OCI-LY7 (cell line): Measurements from ENCODE around the gene ZNF783. TPM values are rescaled to one million over a fixed set of nuclear protein-coding genes. Genes with fewer than 3 reads are reported as not detected.

Experiments
- BruUV-seq: library from RNA; stranded (reverse); fragments of 400-500 nt; replicated peaks from 2 replicates; lab custom pipeline; 2021; lab: Mats Ljungman, UMichigan
- CTCF ChIA-PET: fragments of 300-600 bp; sonication (Branson Sonifier 250); formaldehyde crosslinking; loops from one replicate; lab custom pipeline; 2022; ENCODE audit warnings: antibody characterized with exemption; ENCODE audit not compliant: unreplicated experiment; lab: Charles Lee
- POLR2A ChIA-PET: fragments of 300-600 bp; sonication (Branson Sonifier 250); formaldehyde crosslinking; loops from one replicate; lab custom pipeline; 2022; ENCODE audit warnings: antibody characterized with exemption; lab: Charles Lee
- DNase-seq: peaks from one replicate; pipeline ENCODE4 v3.0.0-alpha.2; 2015; ENCODE audit warnings: low spot score
- H2AFZ ChIP-seq: fragments of 200-600 bp; sonication (generic), shearing (Covaris generic); 2 replicates; pipeline ENCODE4 v1.6.1; 2014; ENCODE audit warnings: mild to moderate bottlenecking, antibody characterized with exemption, low read length, moderate library complexity
- H3K27ac ChIP-seq: fragments of 200-600 bp; sonication (generic); 2 replicates; pipeline ENCODE4 v1.5.1; 2014; ENCODE audit warnings: mixed run types, low read depth, mild to moderate bottlenecking, moderate library complexity, low read length, inconsistent platforms; ENCODE audit not compliant: poor library complexity, severe bottlenecking
- H3K36me3 ChIP-seq: fragments of 200-600 bp; sonication (generic); 2 replicates; pipeline ENCODE4 v1.6.1; 2014; ENCODE audit warnings: mild to moderate bottlenecking, antibody characterized with exemption, low read length, moderate library complexity, mixed read lengths; ENCODE audit not compliant: insufficient read depth
- H3K4me1 ChIP-seq: fragments of 200-600 bp; sonication (generic); 2 replicates; pipeline ENCODE4 v1.5.1; 2014; ENCODE audit warnings: mild to moderate bottlenecking, low read length; ENCODE audit not compliant: insufficient read depth, poor library complexity, severe bottlenecking
- H3K4me2 ChIP-seq: fragments of 200-600 bp; sonication (generic); 2 replicates; pipeline ENCODE4 v1.6.1; 2014; ENCODE audit warnings: mild to moderate bottlenecking, low read length
- H3K4me3 ChIP-seq: fragments of 200-600 bp; sonication (generic); 2 replicates; pipeline ENCODE4 v1.5.1; 2014; ENCODE audit warnings: mild to moderate bottlenecking, low read depth, low read length; ENCODE audit not compliant: poor library complexity, severe bottlenecking
- H3K79me2 ChIP-seq: fragments of 200-600 bp; sonication (generic); 2 replicates; pipeline ENCODE4 v1.6.1; 2016; ENCODE audit warnings: low read depth, mild to moderate bottlenecking, low read length, moderate library complexity, mixed read lengths; ENCODE audit not compliant: insufficient read depth
- H3K9me2 ChIP-seq: fragments of 200-600 bp; sonication (generic); 2 replicates; pipeline ENCODE4 v1.6.1; 2016; ENCODE audit warnings: mild to moderate bottlenecking, low read length, mixed read lengths; ENCODE audit not compliant: insufficient read depth
- H3K9me3 ChIP-seq: fragments of 200-600 bp; sonication (generic); 2 replicates; pipeline ENCODE4 v1.6.1; 2014; ENCODE audit warnings: mild to moderate bottlenecking, mixed run types, low read length, mixed read lengths
- H4K20me1 ChIP-seq: fragments of 200-600 bp; sonication (generic); 2 replicates; pipeline ENCODE4 v1.6.1; 2014; ENCODE audit warnings: mild to moderate bottlenecking, antibody characterized with exemption, low read length, moderate library complexity, mixed read lengths; ENCODE audit not compliant: insufficient read depth
- EZH2phosphoT487 ChIP-seq: fragments of 200-600 bp; sonication (generic); IDR thresholded peaks from 2 replicates; pipeline ENCODE4 v1.6.1; 2018; ENCODE audit warnings: low read depth, borderline replicate concordance, mild to moderate bottlenecking, mixed run types, antibody characterized with exemption, low read length, moderate library complexity, mixed read lengths
- intact Hi-C: fragments of 100-400 bp; cut with micrococcal nuclease; formaldehyde crosslinking; loops from one replicate; pipeline ENCODE4 v1.10.0; 2022; ENCODE audit not compliant: unreplicated experiment
- total RNA-seq, 2 experiments: library from RNA; depleted of rRNA in 1 of 2; stranded (reverse); fragments of >200 nt in 1 of 2; shearing (Covaris generic) in 1 of 2; gene quantifications; 2 replicates each; pipeline ENCODE4 v1.2.3, GENCODE V29; 2014 to 2022
- TF ChIP-seq, protein P1 (sequence below): fragments of 200-600 bp; sonication (generic); conservative IDR thresholded peaks from 2 replicates; pipeline ENCODE4 v1.5.1; 2014; ENCODE audit warnings: mild to moderate bottlenecking, antibody characterized with exemption, low read length, moderate library complexity, mixed read lengths

ZNF783 gene
- total RNA-seq, 2 experiments from 2014 or later: 13.1 to 18.8 TPM

DNA sequence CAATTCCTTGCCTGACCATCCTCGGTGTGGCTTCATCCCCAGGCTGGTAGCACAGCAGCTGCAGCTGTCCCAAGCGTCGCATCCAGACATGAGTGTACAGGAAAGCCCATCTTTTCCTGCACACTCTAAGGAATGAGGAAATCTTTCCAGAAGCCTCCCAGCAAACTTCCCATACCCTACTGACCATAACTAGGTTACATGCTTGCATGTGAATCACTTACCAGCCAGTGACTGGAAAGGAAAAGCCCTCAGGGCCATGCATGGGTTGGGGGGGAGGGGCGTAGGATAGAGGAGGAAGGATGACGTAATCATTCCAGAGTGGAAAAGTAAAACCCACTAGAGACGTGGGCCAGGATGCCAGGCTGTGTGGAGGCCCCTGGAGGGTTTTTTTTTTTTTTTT is 41.5 kb upstream of the ZNF783 start:
- Histone ChIP-seq H3K4me2 (no peak overlapping the region), H3K4me3 (no peak overlapping the region), H4K20me1 (no peaks in the 10 kb centered on the region), H3K79me2 (no peaks in the 10 kb centered on the region), H2AFZ (no peak overlapping the region), H3K9me2 (no peaks in the 10 kb centered on the region), H3K4me1 (no peaks in the 10 kb centered on the region), H3K36me3 (peaks cover 49% of the 10 kb centered on the region), H3K27ac (no peak overlapping the region), H3K9me3 (no peaks in the 10 kb centered on the region)
- no peak for DNase-seq
- ChIA-PET CTCF (no interaction called here), POLR2A (interaction anchor here (0.7 kb wide), 1 partner anchor 20 kb away, joined by 10 read pairs; no protein-coding TSS in a partner anchor)
- TF ChIP-seq, protein P1, sequence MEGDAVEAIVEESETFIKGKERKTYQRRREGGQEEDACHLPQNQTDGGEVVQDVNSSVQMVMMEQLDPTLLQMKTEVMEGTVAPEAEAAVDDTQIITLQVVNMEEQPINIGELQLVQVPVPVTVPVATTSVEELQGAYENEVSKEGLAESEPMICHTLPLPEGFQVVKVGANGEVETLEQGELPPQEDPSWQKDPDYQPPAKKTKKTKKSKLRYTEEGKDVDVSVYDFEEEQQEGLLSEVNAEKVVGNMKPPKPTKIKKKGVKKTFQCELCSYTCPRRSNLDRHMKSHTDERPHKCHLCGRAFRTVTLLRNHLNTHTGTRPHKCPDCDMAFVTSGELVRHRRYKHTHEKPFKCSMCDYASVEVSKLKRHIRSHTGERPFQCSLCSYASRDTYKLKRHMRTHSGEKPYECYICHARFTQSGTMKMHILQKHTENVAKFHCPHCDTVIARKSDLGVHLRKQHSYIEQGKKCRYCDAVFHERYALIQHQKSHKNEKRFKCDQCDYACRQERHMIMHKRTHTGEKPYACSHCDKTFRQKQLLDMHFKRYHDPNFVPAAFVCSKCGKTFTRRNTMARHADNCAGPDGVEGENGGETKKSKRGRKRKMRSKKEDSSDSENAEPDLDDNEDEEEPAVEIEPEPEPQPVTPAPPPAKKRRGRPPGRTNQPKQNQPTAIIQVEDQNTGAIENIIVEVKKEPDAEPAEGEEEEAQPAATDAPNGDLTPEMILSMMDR: no peak
- no peak for TF ChIP-seq EZH2phosphoT487
- BruUV-seq: no TSS peak
- intact Hi-C loops: no loop called here

DNA sequence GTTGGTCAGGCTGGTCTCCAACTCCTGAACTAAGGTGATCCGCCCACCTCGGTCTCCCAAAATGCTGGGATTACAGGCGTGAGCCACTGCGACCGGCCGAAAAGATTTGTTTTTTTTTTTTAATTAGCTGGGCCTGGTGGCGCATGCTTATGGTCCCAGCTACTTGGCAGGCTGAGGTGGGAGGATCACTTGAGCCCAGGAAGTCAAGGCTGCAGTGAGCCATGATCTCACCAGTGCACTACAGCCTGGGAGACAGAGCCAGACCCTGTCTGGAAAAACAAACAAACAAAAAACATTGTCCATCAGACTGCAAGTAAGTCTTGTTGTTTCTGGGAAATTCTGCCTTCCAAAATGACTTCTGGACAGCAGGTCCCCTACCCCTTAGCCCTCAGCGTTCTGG is 38.8 kb upstream of the ZNF783 start:
- intact Hi-C loops: no loop called here
- no peak for TF ChIP-seq EZH2phosphoT487
- TF ChIP-seq, protein P1: no peak
- ChIA-PET CTCF (no interaction called here), POLR2A (no interaction called here)
- no peaks in the 10 kb centered on the region for H3K9me2 ChIP-seq
- H3K9me3 ChIP-seq: no peaks in the 10 kb centered on the region
- no TSS peak for BruUV-seq
- H3K4me3 ChIP-seq: no peak overlapping the region
- no peak overlapping the region for H2AFZ ChIP-seq
- no peaks in the 10 kb centered on the region for H3K4me1 ChIP-seq
- H3K79me2 ChIP-seq: no peaks in the 10 kb centered on the region
- H3K27ac ChIP-seq: no peak overlapping the region
- no peak overlapping the region for H3K4me2 ChIP-seq
- DNase-seq: no peak
- peaks cover 28% of the 10 kb centered on the region for H3K36me3 ChIP-seq
- H4K20me1 ChIP-seq: no peaks in the 10 kb centered on the region

DNA sequence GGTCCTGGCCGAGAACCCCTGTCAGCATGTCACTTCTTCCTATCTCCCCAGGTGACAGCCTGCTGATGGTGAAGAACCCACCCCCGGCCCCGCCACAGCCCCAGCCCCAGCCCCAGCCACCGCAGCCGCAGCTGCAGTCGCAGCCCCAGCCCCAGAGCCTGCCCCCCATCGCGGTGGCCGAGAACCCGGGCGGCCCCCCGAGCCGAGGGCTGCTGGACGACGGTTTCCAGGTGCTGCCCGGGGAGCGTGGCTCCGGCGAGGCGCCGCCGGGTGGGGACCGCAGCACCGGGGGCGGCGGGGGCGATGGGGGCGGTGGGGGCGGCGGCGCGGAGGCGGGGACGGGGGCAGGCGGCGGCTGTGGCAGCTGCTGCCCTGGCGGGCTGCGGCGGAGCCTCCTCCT is 38.2 kb upstream of the ZNF783 start:
- intact Hi-C loops: no loop called here
- DNase-seq: no peak
- Histone ChIP-seq H3K79me2 (no peaks in the 10 kb centered on the region), H4K20me1 (no peaks in the 10 kb centered on the region), H3K27ac (no peak overlapping the region), H3K36me3 (peaks cover 22% of the 10 kb centered on the region), H3K4me3 (no peak overlapping the region), H3K9me2 (no peaks in the 10 kb centered on the region), H3K9me3 (no peaks in the 10 kb centered on the region), H3K4me2 (no peak overlapping the region), H2AFZ (no peak overlapping the region), H3K4me1 (no peaks in the 10 kb centered on the region)
- POLR2A ChIA-PET: no interaction called here
- CTCF ChIA-PET: no interaction called here
- TF ChIP-seq, protein P1: no peak
- no peak for TF ChIP-seq EZH2phosphoT487
- no TSS peak for BruUV-seq
